GF-D8 (cell line): ENCODE data around the gene TRAF7.

Source experiments
- DNase-seq: peaks from one replicate; lab custom pipeline; 2025; lab: John Stamatoyannopoulos, UW

The TRAF7 gene

GRCh38 chr16:2147981-2148671, 7.5 kb upstream of the TRAF7 start, which contains the start of gene RAB26:
Gene RAB26, plus strand, starts transcription at chr16:2148625. Its CDS starts 159 bp downstream, at chr16:2148784.
- no peak for DNase-seq

GRCh38 chr16:2148714-2149629, 6.6 kb upstream of the TRAF7 start:
- no peak for DNase-seq

- DNase-seq = no peak
Observed at GRCh38 chr16:2149630-2150417, 5.8 kb upstream of the TRAF7 start.

- no peak for DNase-seq
Observed at GRCh38 chr16:2150418-2151187, 5.0 kb upstream of the TRAF7 start.

- no peak for DNase-seq
Observed at GRCh38 chr16:2151188-2152091, 4.1 kb upstream of the TRAF7 start.

GRCh38 chr16:2152695-2153506, 2.7 kb upstream of the TRAF7 start:
- DNase-seq = no peak

GRCh38 chr16:2154533-2155090, 970 bp upstream of the TRAF7 start:
- no peak for DNase-seq

GRCh38 chr16:2155977-2156848, 631 bp downstream of the TRAF7 start:
- DNase-seq = peak; percentile 10

GRCh38 chr16:2156849-2157224, 1.3 kb downstream of the TRAF7 start:
- no peak for DNase-seq

- DNase-seq = no peak
Observed at GRCh38 chr16:2157480-2158261, 2.1 kb downstream of the TRAF7 start.

- DNase-seq = no peak
Observed at GRCh38 chr16:2158262-2158638, 2.7 kb downstream of the TRAF7 start.

- DNase-seq = no peak
Observed at GRCh38 chr16:2159175-2159838, 3.7 kb downstream of the TRAF7 start.

- DNase-seq = no peak
Observed at GRCh38 chr16:2160915-2161551, 5.5 kb downstream of the TRAF7 start.

- no peak for DNase-seq
Observed at GRCh38 chr16:2161911-2162310, 6.3 kb downstream of the TRAF7 start.

- DNase-seq = no peak
Observed at GRCh38 chr16:2162676-2163118, 7.1 kb downstream of the TRAF7 start.

GRCh38 chr16:2163211-2163881, 7.8 kb downstream of the TRAF7 start:
- no peak for DNase-seq
